ENCODE measurements around the gene PIGU.
A peak's percentile ranks its signal among the peaks of the same experiment; 100 is the strongest.

Gene PIGU

DNA sequence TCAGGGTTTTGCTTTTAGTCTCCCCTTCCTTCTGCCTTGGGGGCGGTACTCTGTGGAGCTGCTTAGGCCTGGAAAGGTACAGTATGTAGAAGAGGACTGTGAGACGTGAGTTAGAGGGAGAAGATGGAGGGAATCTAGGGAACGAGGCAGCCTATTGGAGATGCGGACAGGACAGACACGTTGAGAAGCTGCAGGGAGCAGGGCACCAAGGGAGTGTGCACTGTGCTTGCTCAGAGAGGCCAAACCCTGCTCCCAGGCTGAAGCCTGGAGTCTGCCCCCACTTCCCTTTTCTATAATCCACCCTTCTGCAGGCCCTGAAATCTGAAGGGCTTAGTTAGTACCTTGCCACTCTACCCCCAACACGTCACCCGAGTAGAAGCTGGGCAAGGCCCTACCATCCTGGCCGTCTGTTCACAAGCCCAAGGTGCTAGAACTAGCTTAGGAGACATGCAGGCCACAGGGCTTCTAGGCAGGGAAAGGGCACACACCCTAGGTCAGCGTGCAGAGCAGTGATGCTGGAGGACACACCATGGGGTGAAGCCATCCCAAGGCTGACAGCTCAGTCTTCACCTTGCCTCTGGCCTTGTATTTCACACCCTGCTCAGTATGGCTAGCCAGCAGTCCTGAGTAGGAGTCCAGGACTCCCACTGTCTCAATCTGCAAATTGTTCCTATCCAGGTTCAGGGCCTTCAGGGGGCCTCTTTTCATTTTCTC lies 34.1 kb upstream of the PIGU start:
- Histone ChIP-seq H4K20me1 (ENCODE audit: control insufficient read depth, insufficient read depth, low read depth, low read length) (no peaks in the 10 kb centered on the region), H3K27me3 (ENCODE audit: control insufficient read depth, low read length) (0 out of 2 replicates have a peak, but pooled peaks cover 2% of the 10 kb centered on the region), H3K79me2 (ENCODE audit: control insufficient read depth, low read length) (no peaks in the 10 kb centered on the region), H3F3A (ENCODE audit: control insufficient read depth, insufficient read depth) (peaks cover 9% of the 10 kb centered on the region), H3K9me2 (replicated peaks; ENCODE audit: control insufficient read depth, low read length) (no peaks in the 10 kb centered on the region), H3K27ac (ENCODE audit: low read depth, low read length) (no peak overlapping the region), H3K9me3 (ENCODE audit: control insufficient read depth, insufficient read depth, low read length) (no peaks in the 10 kb centered on the region), H3K36me3 (ENCODE audit: control insufficient read depth, low read length) (no peaks in the 10 kb centered on the region), H3K4me2 (ENCODE audit: low read length) (peak overlapping the region; percentile 95), H3K4me1 (ENCODE audit: control insufficient read depth, low read length) (peaks cover 19% of the 10 kb centered on the region), H3K4me3 (ENCODE audit: low read length) (no peak overlapping the region)
- TF ChIP-seq CTCF (IDR thresholded peaks at IDR 0.05; ENCODE audit: low read depth, low read length, poor library complexity, severe bottlenecking) (no peak), EZH2phosphoT487 (IDR thresholded peaks at IDR 0.05; ENCODE audit: borderline replicate concordance, low read length) (no peak)

DNA sequence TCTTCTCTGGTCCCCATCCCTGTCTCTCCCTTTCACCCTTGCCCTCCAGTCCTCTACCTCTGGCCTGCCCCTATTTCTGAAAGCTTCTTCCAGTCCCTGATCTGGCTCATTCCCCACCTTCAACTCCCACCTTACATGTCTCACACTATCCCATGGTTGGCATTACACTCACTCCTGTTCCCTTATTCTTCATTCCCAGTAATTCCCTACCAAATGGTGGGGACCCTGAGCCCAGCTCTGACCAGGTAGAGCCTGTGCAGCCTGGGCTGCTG lies 33.6 kb upstream of the PIGU start:
- Histone ChIP-seq H3K4me1 (ENCODE audit: control insufficient read depth, low read length) (peaks cover 19% of the 10 kb centered on the region), H3K79me2 (ENCODE audit: control insufficient read depth, low read length) (no peaks in the 10 kb centered on the region), H3K9me2 (replicated peaks; ENCODE audit: control insufficient read depth, low read length) (no peaks in the 10 kb centered on the region), H4K20me1 (ENCODE audit: control insufficient read depth, insufficient read depth, low read depth, low read length) (no peaks in the 10 kb centered on the region), H3K4me2 (ENCODE audit: low read length) (peak overlapping the region; percentile 95), H3K36me3 (ENCODE audit: control insufficient read depth, low read length) (no peaks in the 10 kb centered on the region), H3K4me3 (ENCODE audit: low read length) (peak overlapping the region; percentile 92), H3K9me3 (ENCODE audit: control insufficient read depth, insufficient read depth, low read length) (no peaks in the 10 kb centered on the region), H3K27me3 (ENCODE audit: control insufficient read depth, low read length) (0 out of 2 replicates have a peak, but pooled peaks cover 2% of the 10 kb centered on the region), H3K27ac (ENCODE audit: low read depth, low read length) (no peak overlapping the region), H3F3A (ENCODE audit: control insufficient read depth, insufficient read depth) (peaks cover 9% of the 10 kb centered on the region)
- no peak for TF ChIP-seq CTCF (IDR thresholded peaks at IDR 0.05; ENCODE audit: low read depth, low read length, poor library complexity, severe bottlenecking)

DNA sequence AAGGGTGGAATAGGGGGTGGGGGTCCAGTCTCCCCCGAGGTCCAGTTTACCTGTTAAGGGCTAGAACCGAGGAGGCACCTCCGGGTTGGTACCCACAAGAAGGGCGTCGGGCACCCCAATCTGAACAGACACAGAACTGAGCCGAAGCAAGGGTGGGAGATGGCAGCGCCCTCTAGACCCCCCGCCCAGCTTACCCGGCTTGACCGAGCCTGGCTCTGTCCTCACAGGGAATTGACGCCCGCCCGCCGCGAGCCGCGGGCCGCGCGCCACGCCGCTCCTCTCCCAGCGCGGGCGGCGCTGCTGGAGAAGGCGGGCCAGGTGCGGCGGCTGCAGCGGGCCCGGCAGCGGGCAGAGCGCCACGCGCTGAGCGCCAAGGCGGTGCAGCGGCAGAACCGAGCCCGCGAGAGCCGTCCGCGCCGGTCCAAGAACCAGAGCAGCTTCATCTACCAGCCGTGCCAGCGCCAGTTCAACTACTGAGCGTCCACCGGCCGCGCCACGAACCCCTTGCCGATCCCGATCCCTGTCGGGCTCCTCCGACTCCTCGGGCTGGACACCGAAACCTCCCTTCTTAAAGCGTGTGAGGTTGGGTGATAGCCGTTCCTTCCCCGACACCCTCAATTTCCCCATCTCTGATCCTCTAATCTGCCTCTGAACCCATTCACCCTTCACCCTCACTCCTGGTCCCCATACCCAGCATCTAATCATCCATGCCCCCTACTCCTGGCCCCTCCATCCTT lies 33.1 kb upstream of the PIGU start:
- H4K20me1 ChIP-seq (ENCODE audit: control insufficient read depth, insufficient read depth, low read depth, low read length) = no peaks in the 10 kb centered on the region
- no peaks in the 10 kb centered on the region for H3K79me2 ChIP-seq (ENCODE audit: control insufficient read depth, low read length)
- 0 out of 2 replicates have a peak, but pooled peaks cover 2% of the 10 kb centered on the region for H3K27me3 ChIP-seq (ENCODE audit: control insufficient read depth, low read length)
- H3K4me3 ChIP-seq (ENCODE audit: low read length) = peak overlapping the region; percentile 92
- no peak for TF ChIP-seq EZH2phosphoT487 (IDR thresholded peaks at IDR 0.05; ENCODE audit: borderline replicate concordance, low read length)
- TF ChIP-seq CTCF (IDR thresholded peaks at IDR 0.05; ENCODE audit: low read depth, low read length, poor library complexity, severe bottlenecking) = peak; percentile 67
- H3K4me2 ChIP-seq (ENCODE audit: low read length) = peak overlapping the region; percentile 95
- no peaks in the 10 kb centered on the region for H3K36me3 ChIP-seq (ENCODE audit: control insufficient read depth, low read length)
- no peaks in the 10 kb centered on the region for H3K9me3 ChIP-seq (ENCODE audit: control insufficient read depth, insufficient read depth, low read length)
- H3K27ac ChIP-seq (ENCODE audit: low read depth, low read length) = 0 out of 2 replicates have a peak overlapping the region, but pooled peaks have one; percentile 57
- H3K4me1 ChIP-seq (ENCODE audit: control insufficient read depth, low read length) = peaks cover 22% of the 10 kb centered on the region
- H3K9me2 ChIP-seq (replicated peaks; ENCODE audit: control insufficient read depth, low read length) = no peaks in the 10 kb centered on the region
- H3F3A ChIP-seq (ENCODE audit: control insufficient read depth, insufficient read depth) = peaks cover 11% of the 10 kb centered on the region

Data from DOHH2 (cell line).